Neural cell (in vitro differentiated cells): ENCODE data around the gene CCP110.
"Not testable (repeated sequence)": the region's sequence is repeated elsewhere in the genome, so short reads cannot be mapped to it uniquely, and the experiment has no call there.

Source experiments
- CTCF ChIP-seq: fragments of 450-650 bp; IDR thresholded peaks from 2 replicates; pipeline ENCODE4 v1.5.1; 2014; ENCODE audit warnings: antibody characterized with exemption, mild to moderate bottlenecking, moderate library complexity; ENCODE audit not compliant: poor library complexity, severe bottlenecking
- EZH2 ChIP-seq: fragments of 200-600, 300-800 bp; shearing (Covaris generic), sonication (generic); IDR thresholded peaks from 2 replicates; pipeline ENCODE4 v1.6.1; 2014; ENCODE audit warnings: antibody characterized with exemption, low read length, borderline replicate concordance, mild to moderate bottlenecking; ENCODE audit not compliant: insufficient read depth, poor library complexity, severe bottlenecking
- POLR2AphosphoS5 ChIP-seq: IDR thresholded peaks from 2 replicates; pipeline ENCODE4 v1.6.1; 2012
- RAD21 ChIP-seq: fragments of 450-650 bp; conservative IDR thresholded peaks from 2 replicates; pipeline ENCODE4 v1.6.1; 2014; ENCODE audit warnings: antibody characterized with exemption, mild to moderate bottlenecking, moderate library complexity
- REST ChIP-seq: IDR thresholded peaks from 2 replicates; pipeline ENCODE4 v1.6.1; 2012; ENCODE audit warnings: borderline replicate concordance
- SMC3 ChIP-seq: fragments of 450-650 bp; conservative IDR thresholded peaks from 2 replicates; pipeline ENCODE4 v1.6.1; 2014; ENCODE audit warnings: antibody characterized with exemption, mild to moderate bottlenecking, moderate library complexity; ENCODE audit not compliant: poor library complexity

DNA sequence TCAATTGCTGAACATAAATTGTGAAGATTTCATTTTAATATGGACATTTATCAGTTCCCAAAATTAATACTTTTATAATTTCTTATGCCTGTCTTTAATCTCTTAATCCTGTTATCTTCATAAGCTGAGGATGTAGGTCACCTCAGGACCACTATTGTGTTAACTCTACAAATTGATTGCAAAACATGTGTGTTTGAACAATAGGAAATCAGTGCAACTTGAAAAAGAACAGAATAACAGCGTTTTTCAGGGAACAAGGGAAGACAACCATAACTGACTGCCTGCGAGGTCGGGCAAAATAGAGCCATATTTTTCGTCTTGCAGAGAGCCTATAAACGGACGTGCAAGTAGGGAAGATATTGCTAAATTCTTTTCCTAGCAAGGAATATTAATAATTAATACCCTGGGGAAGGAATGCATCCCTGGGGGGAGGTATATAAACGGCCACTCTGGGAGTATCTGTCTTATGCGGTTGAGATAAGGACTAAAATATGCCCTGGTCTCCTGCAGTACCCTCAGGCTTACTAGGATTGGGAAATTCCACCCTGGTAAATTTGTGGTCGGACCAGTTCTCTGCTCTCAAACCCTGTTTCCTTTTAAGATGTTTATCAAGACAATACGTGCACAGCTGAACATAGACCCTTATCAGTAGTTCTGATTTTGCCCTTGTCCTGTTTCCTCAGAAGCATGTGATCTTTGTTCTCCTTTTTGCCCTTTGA is 19.7 kb downstream of the CCP110 start:
- TF ChIP-seq REST, POLR2AphosphoS5, CTCF, RAD21, EZH2, SMC3: not testable (repeated sequence)
